Measurements from ENCODE around the gene NFATC1.
A peak's percentile ranks its signal among the peaks of the same experiment; 100 is the strongest.

NFATC1 gene

GRCh38 chr18:79402209-79402576 lies 6.5 kb downstream of the NFATC1 start:
- Histone ChIP-seq H3K9me3 (replicated peaks; ENCODE audit: low read length) (no peaks in the 10 kb centered on the region), H3K4me3 (ENCODE audit: low read length) (no peak overlapping the region), H3K9ac (ENCODE audit: low read depth, low read length) (no peak overlapping the region)

GRCh38 chr18:79402977-79403722 lies 7.4 kb downstream of the NFATC1 start:
- Histone ChIP-seq H3K9ac (ENCODE audit: low read depth, low read length) (no peak overlapping the region), H3K36me3 (ENCODE audit: insufficient read depth, low read length) (no peaks in the 10 kb centered on the region), H3K4me1 (ENCODE audit: control insufficient read depth, insufficient read depth, low read length) (peaks cover 20% of the 10 kb centered on the region), H3K4me3 (ENCODE audit: low read length) (no peak overlapping the region), H3K27me3 (ENCODE audit: control insufficient read depth, insufficient read depth, low read length) (peaks cover 47% of the 10 kb centered on the region), H3K9me3 (replicated peaks; ENCODE audit: low read length) (no peaks in the 10 kb centered on the region), H3K4me2 (ENCODE audit: low read length) (peak overlapping the region; percentile 35)

More at GRCh38 chr18:79402209-79402576, 6.5 kb downstream of the NFATC1 start:
- peaks cover 20% of the 10 kb centered on the region for H3K4me1 ChIP-seq (ENCODE audit: control insufficient read depth, insufficient read depth, low read length)
- peaks cover 47% of the 10 kb centered on the region for H3K27me3 ChIP-seq (ENCODE audit: control insufficient read depth, insufficient read depth, low read length)
- H3K4me2 ChIP-seq (ENCODE audit: low read length) = no peak overlapping the region
- no peaks in the 10 kb centered on the region for H3K36me3 ChIP-seq (ENCODE audit: insufficient read depth, low read length)

- Histone ChIP-seq H3K27me3 (ENCODE audit: control insufficient read depth, insufficient read depth, low read length) (peaks cover 47% of the 10 kb centered on the region), H3K4me3 (ENCODE audit: low read length) (no peak overlapping the region), H3K4me1 (ENCODE audit: control insufficient read depth, insufficient read depth, low read length) (peaks cover 20% of the 10 kb centered on the region), H3K36me3 (ENCODE audit: insufficient read depth, low read length) (no peaks in the 10 kb centered on the region), H3K9ac (ENCODE audit: low read depth, low read length) (no peak overlapping the region), H3K9me3 (replicated peaks; ENCODE audit: low read length) (no peaks in the 10 kb centered on the region), H3K4me2 (ENCODE audit: low read length) (peak overlapping the region; percentile 59)
Observed at GRCh38 chr18:79403723-79404566, 8.2 kb downstream of the NFATC1 start.

- Histone ChIP-seq H3K9me3 (replicated peaks; ENCODE audit: low read length) (no peaks in the 10 kb centered on the region), H3K4me3 (ENCODE audit: low read length) (no peak overlapping the region), H3K4me2 (ENCODE audit: low read length) (peak overlapping the region; percentile 59), H3K9ac (ENCODE audit: low read depth, low read length) (no peak overlapping the region), H3K36me3 (ENCODE audit: insufficient read depth, low read length) (no peaks in the 10 kb centered on the region), H3K4me1 (ENCODE audit: control insufficient read depth, insufficient read depth, low read length) (peaks cover 20% of the 10 kb centered on the region), H3K27me3 (ENCODE audit: control insufficient read depth, insufficient read depth, low read length) (peaks cover 47% of the 10 kb centered on the region)
Observed at GRCh38 chr18:79404567-79404910, 8.8 kb downstream of the NFATC1 start.

- H3K9me3 ChIP-seq (replicated peaks; ENCODE audit: low read length) = no peaks in the 10 kb centered on the region
- H3K4me3 ChIP-seq (ENCODE audit: low read length) = no peak overlapping the region
- no peak overlapping the region for H3K9ac ChIP-seq (ENCODE audit: low read depth, low read length)
- H3K4me1 ChIP-seq (ENCODE audit: control insufficient read depth, insufficient read depth, low read length) = peaks cover 20% of the 10 kb centered on the region
- H3K4me2 ChIP-seq (ENCODE audit: low read length) = no peak overlapping the region
- H3K36me3 ChIP-seq (ENCODE audit: insufficient read depth, low read length) = no peaks in the 10 kb centered on the region
- peaks cover 47% of the 10 kb centered on the region for H3K27me3 ChIP-seq (ENCODE audit: control insufficient read depth, insufficient read depth, low read length)
Observed at GRCh38 chr18:79405019-79405780, 9.5 kb downstream of the NFATC1 start.

- Histone ChIP-seq H3K27me3 (ENCODE audit: control insufficient read depth, insufficient read depth, low read length) (peaks cover 47% of the 10 kb centered on the region), H3K4me3 (ENCODE audit: low read length) (no peak overlapping the region), H3K4me1 (ENCODE audit: control insufficient read depth, insufficient read depth, low read length) (peaks cover 20% of the 10 kb centered on the region), H3K9me3 (replicated peaks; ENCODE audit: low read length) (no peaks in the 10 kb centered on the region), H3K9ac (ENCODE audit: low read depth, low read length) (no peak overlapping the region), H3K36me3 (ENCODE audit: insufficient read depth, low read length) (no peaks in the 10 kb centered on the region), H3K4me2 (ENCODE audit: low read length) (no peak overlapping the region)
Observed at GRCh38 chr18:79405781-79406575, 10.2 kb downstream of the NFATC1 start.

- Histone ChIP-seq H3K9ac (ENCODE audit: low read depth, low read length) (no peak overlapping the region), H3K9me3 (replicated peaks; ENCODE audit: low read length) (no peaks in the 10 kb centered on the region), H3K4me1 (ENCODE audit: control insufficient read depth, insufficient read depth, low read length) (peaks cover 20% of the 10 kb centered on the region), H3K36me3 (ENCODE audit: insufficient read depth, low read length) (no peaks in the 10 kb centered on the region), H3K4me2 (ENCODE audit: low read length) (no peak overlapping the region), H3K4me3 (ENCODE audit: low read length) (no peak overlapping the region), H3K27me3 (ENCODE audit: control insufficient read depth, insufficient read depth, low read length) (peaks cover 42% of the 10 kb centered on the region)
Observed at GRCh38 chr18:79406708-79407107, 11.0 kb downstream of the NFATC1 start.

GRCh38 chr18:79409313-79409712 lies 13.6 kb downstream of the NFATC1 start:
- Histone ChIP-seq H3K9ac (ENCODE audit: low read depth, low read length) (no peak overlapping the region), H3K4me1 (ENCODE audit: control insufficient read depth, insufficient read depth, low read length) (peaks cover 4% of the 10 kb centered on the region), H3K4me3 (ENCODE audit: low read length) (no peak overlapping the region), H3K27me3 (ENCODE audit: control insufficient read depth, insufficient read depth, low read length) (peaks cover 26% of the 10 kb centered on the region), H3K36me3 (ENCODE audit: insufficient read depth, low read length) (no peaks in the 10 kb centered on the region), H3K9me3 (replicated peaks; ENCODE audit: low read length) (no peaks in the 10 kb centered on the region), H3K4me2 (ENCODE audit: low read length) (no peak overlapping the region)

GRCh38 chr18:79410171-79410641 lies 14.5 kb downstream of the NFATC1 start:
- no peaks in the 10 kb centered on the region for H3K9me3 ChIP-seq (replicated peaks; ENCODE audit: low read length)
- H3K36me3 ChIP-seq (ENCODE audit: insufficient read depth, low read length) = no peaks in the 10 kb centered on the region
- H3K4me1 ChIP-seq (ENCODE audit: control insufficient read depth, insufficient read depth, low read length) = no peaks in the 10 kb centered on the region
- no peak overlapping the region for H3K9ac ChIP-seq (ENCODE audit: low read depth, low read length)
- no peak overlapping the region for H3K4me3 ChIP-seq (ENCODE audit: low read length)
- no peak overlapping the region for H3K4me2 ChIP-seq (ENCODE audit: low read length)
- peaks cover 22% of the 10 kb centered on the region for H3K27me3 ChIP-seq (ENCODE audit: control insufficient read depth, insufficient read depth, low read length)

GRCh38 chr18:79410731-79411613 lies 15.2 kb downstream of the NFATC1 start:
- Histone ChIP-seq H3K9me3 (replicated peaks; ENCODE audit: low read length) (no peaks in the 10 kb centered on the region), H3K4me2 (ENCODE audit: low read length) (no peak overlapping the region), H3K27me3 (ENCODE audit: control insufficient read depth, insufficient read depth, low read length) (peaks cover 14% of the 10 kb centered on the region), H3K9ac (ENCODE audit: low read depth, low read length) (no peak overlapping the region), H3K4me1 (ENCODE audit: control insufficient read depth, insufficient read depth, low read length) (no peaks in the 10 kb centered on the region), H3K36me3 (ENCODE audit: insufficient read depth, low read length) (no peaks in the 10 kb centered on the region), H3K4me3 (ENCODE audit: low read length) (no peak overlapping the region)
